GM12878 (cell line): ENCODE data around the gene TET2. TPM values are rescaled to one million over a fixed set of nuclear protein-coding genes. Genes with fewer than 3 reads are reported as not detected.

Experiments
- ATAC-seq: fragments of 200-7000 bp; cut with Tn5 transposase; 3 replicates; pipeline ENCODE4 v1.9.1; 2020; ENCODE audit warnings: mild to moderate bottlenecking, moderate library complexity
- BruUV-seq: library from RNA; stranded (reverse); fragments of 400-500 nt; replicated peaks from 2 replicates; lab custom pipeline; 2021; lab: Mats Ljungman, UMichigan
- CTCF ChIA-PET: fragments of 300-600 bp; sonication (Branson Sonifier 250); formaldehyde crosslinking; extraction: SDS; loops from one replicate; lab custom pipeline; 2021; ENCODE audit warnings: inconsistent platforms; lab: Yijun Ruan, JAX
- POLR2A ChIA-PET: fragments of 350-600 bp; formaldehyde crosslinking; extraction: SDS; loops from one replicate; lab custom pipeline; 2021; ENCODE audit warnings: inconsistent platforms; lab: Charles Lee
- RAD21 ChIA-PET: fragments of 300-600 bp; sonication (Branson Sonifier 250); formaldehyde crosslinking; loops from one replicate; lab custom pipeline; 2023; ENCODE audit warnings: antibody characterized with exemption; ENCODE audit not compliant: unreplicated experiment; lab: Charles Lee
- SMC1A ChIA-PET: fragments of 300-600 bp; sonication (Branson Sonifier 250); formaldehyde crosslinking; loops from one replicate; lab custom pipeline; 2023; ENCODE audit not compliant: unreplicated experiment, uncharacterized antibody; lab: Charles Lee
- DNase-seq: peaks from one replicate; pipeline ENCODE4 v3.0.0-alpha.2; 2011; ENCODE audit warnings: low read depth, low spot score
- FAIRE-seq: peaks from 3 replicates; lab custom pipeline; 2011; peaks lifted over from hg19 to GRCh38; lab: Jason Lieb, UNC
- H2AFZ ChIP-seq: 2 replicates; pipeline ENCODE4 v1.6.0; 2011; ENCODE audit warnings: low read depth, low read length, control low read depth; ENCODE audit not compliant: control insufficient read depth
- H3K27ac ChIP-seq: 2 replicates; pipeline ENCODE4 v1.5.1; 2011; ENCODE audit warnings: control low read depth; ENCODE audit not compliant: control insufficient read depth, insufficient read depth
- H3K27me3 ChIP-seq, 2 experiments: replicated peaks in 1 of 2; 2 replicates each; pipeline versions ENCODE4 v1.6.0 to v1.6.1; 2011; ENCODE audit warnings: low read length in 1 of 2; ENCODE audit not compliant: control insufficient read depth in 2 of 2, insufficient read depth in 2 of 2
- H3K36me3 ChIP-seq, 2 experiments: 2 replicates each; pipeline ENCODE4 v1.5.1; 2011; ENCODE audit warnings: low read length in 1 of 2; ENCODE audit not compliant: control insufficient read depth in 2 of 2, insufficient read depth in 2 of 2
- H3K4me1 ChIP-seq: 2 replicates; pipeline ENCODE4 v1.6.1; 2011; ENCODE audit warnings: mild to moderate bottlenecking, low read length, moderate library complexity, mixed read lengths; ENCODE audit not compliant: control insufficient read depth, insufficient read depth
- H3K4me2 ChIP-seq: 2 replicates; pipeline ENCODE4 v1.6.0; 2011; ENCODE audit warnings: control low read depth; ENCODE audit not compliant: control insufficient read depth, insufficient read depth
- H3K4me3 ChIP-seq: fragments of 200-600 bp; sonication (generic); 2 replicates; pipeline ENCODE4 v1.5.1; 2016
- H3K79me2 ChIP-seq: 2 replicates; pipeline ENCODE4 v1.6.0; 2011; ENCODE audit warnings: low read length; ENCODE audit not compliant: control insufficient read depth, insufficient read depth
- H3K9ac ChIP-seq: 2 replicates; pipeline ENCODE4 v1.8.0; 2011; ENCODE audit warnings: low read length, control low read depth, mixed read lengths; ENCODE audit not compliant: control insufficient read depth, insufficient read depth
- H3K9me3 ChIP-seq: replicated peaks from 3 replicates; pipeline ENCODE4 v1.5.1; 2011; ENCODE audit warnings: mild to moderate bottlenecking, low read length; ENCODE audit not compliant: control insufficient read depth, insufficient read depth
- H4K20me1 ChIP-seq: 2 replicates; pipeline ENCODE4 v1.6.0; 2011; ENCODE audit not compliant: control insufficient read depth, insufficient read depth
- FOXM1 ChIP-seq: IDR thresholded peaks from 2 replicates; pipeline ENCODE4 v1.6.1; 2012; ENCODE audit warnings: low read depth, mild to moderate bottlenecking, inconsistent platforms, low read length, moderate library complexity
- MEF2B ChIP-seq: fragments of 450-650 bp; IDR thresholded peaks from 2 replicates; pipeline ENCODE4 v1.6.1; 2018; ENCODE audit warnings: mild to moderate bottlenecking, moderate library complexity; ENCODE audit not compliant: partially characterized antibody, poor library complexity, severe bottlenecking
- SMARCA5 ChIP-seq: fragments of 450-650 bp; IDR thresholded peaks from 2 replicates; pipeline ENCODE4 v1.6.1; 2017; ENCODE audit warnings: mild to moderate bottlenecking
- USF2 ChIP-seq: IDR thresholded peaks from 2 replicates; pipeline ENCODE4 v1.6.1; 2011; ENCODE audit warnings: low read depth, low read length, improper control_type of control experiment, borderline replicate concordance
- ZBTB40 ChIP-seq: fragments of 450-650 bp; IDR thresholded peaks from 2 replicates; pipeline ENCODE4 v1.6.1; 2016; ENCODE audit warnings: mild to moderate bottlenecking, moderate library complexity, borderline replicate concordance
- WGBS: methylation state at CpG from one replicate; pipeline ENCODE4 v1.1.6; 2016; ENCODE audit warnings: low lambda C conversion rate; ENCODE audit not compliant: insufficient replicate concordance, insufficient coverage; ENCODE audit errors: missing lambda C conversion rate; 5-methylcytosine and 5-hydroxymethylcytosine counted together
- in situ Hi-C: fragments of 300-500 bp; cut with MboI; formaldehyde crosslinking; loops from 9 replicates; pipeline ENCODE4 v1.14.3; 2018; ENCODE audit warnings: mixed read lengths
- intact Hi-C: fragments of 100-400 bp; cut with micrococcal nuclease; formaldehyde crosslinking; loops from one replicate; pipeline ENCODE4 v1.14.2; 2022; ENCODE audit not compliant: unreplicated experiment
- polyA plus RNA-seq, 11 experiments: library from polyadenylated mRNA; depleted of rRNA in 4 of 11; unstranded in 6 of 11; stranded (reverse) in 5 of 11; fragments of >200 nt; fragmentation: Nextera tagmentation in 4 of 11; fragmentation: Illumina TruSeq in 1 of 11; extraction: Ambion mirVana in 4 of 11; extraction: Trizol in 1 of 11; gene quantifications; 1 replicate in 1 of 11; 2 replicates in 10 of 11; pipeline versions ENCODE4 v1.2.1 to v1.2.3, GENCODE V29; 2011 to 2016; ENCODE audit warnings: inconsistent platforms in 2 of 11, missing spikeins in 2 of 11, low read depth in 1 of 11
- total RNA-seq, 4 experiments: library from RNA; depleted of rRNA in 3 of 4; stranded (reverse); fragments of >200 nt in 3 of 4; fragmentation: Illumina TruSeq in 1 of 4; extraction: Trizol in 1 of 4; gene quantifications; 2 replicates each; pipeline versions ENCODE4 v1.2.1 to v1.2.3, GENCODE V29; 2013 to 2021
- TF ChIP-seq, protein P1 (sequence below): IDR thresholded peaks from 2 replicates; pipeline ENCODE4 v1.6.1; 2012; ENCODE audit warnings: low read depth, low read length, improper control_type of control experiment

TET2 gene
- total and polyA plus RNA-seq, 10 of the 15 experiments (the other 5 are each of a cell fraction or from before 2014, with no cell fraction given): 3.7 to 49.0 (median 27.5) TPM

- Histone ChIP-seq H3K79me2 (no peaks in the 10 kb centered on the region), H3K9me3 (no peaks in the 10 kb centered on the region; the same call in 1 of the 3 replicates), H3K4me3 (no peak overlapping the region), H2AFZ (no peak overlapping the region), H4K20me1 (no peaks in the 10 kb centered on the region), H3K9ac (no peak overlapping the region), H3K36me3 (no peaks in the 10 kb centered on the region), H3K4me2 (no peak overlapping the region; the same call in 1 of the 2 replicates), H3K4me1 (peaks cover 14% of the 10 kb centered on the region), H3K27me3 (no peaks in the 10 kb centered on the region), H3K27ac (no peak overlapping the region)
- ChIA-PET CTCF (interaction anchor here (1.0 to 1.8 kb wide), 4 partner anchors 11 to 444 kb away, joined by 3 to 6 read pairs (median 4); partner anchors contain the start of gene PPA2), RAD21 (interaction anchor here (0.5 to 3.3 kb wide), 12 partner anchors 44 to 1201 kb away, joined by 3 to 26 read pairs (median 4); partner anchors contain the start of genes PPA2 and TET2), SMC1A (interaction anchor here (0.9 to 3.2 kb wide), 11 partner anchors 10 to 168 kb away, joined by 3 to 19 read pairs (median 3); partner anchors contain the start of gene TET2), POLR2A (interaction anchor here (0.8 to 1.5 kb wide), 3 partner anchors 80 to 169 kb away, joined by 3 to 5 read pairs (median 4); partner anchors contain the start of gene PPA2)
- BruUV-seq: no TSS peak
- DNase-seq: no peak
- in situ Hi-C loops: no loop called here
- intact Hi-C loops: no loop called here
- TF ChIP-seq SMARCA5 (no peak), MEF2B (no peak)
- no peak for ATAC-seq
- FAIRE-seq: no peak
Observed at GRCh38 chr4:105304085-105304484, 157.4 kb downstream of the TET2 start.

DNA sequence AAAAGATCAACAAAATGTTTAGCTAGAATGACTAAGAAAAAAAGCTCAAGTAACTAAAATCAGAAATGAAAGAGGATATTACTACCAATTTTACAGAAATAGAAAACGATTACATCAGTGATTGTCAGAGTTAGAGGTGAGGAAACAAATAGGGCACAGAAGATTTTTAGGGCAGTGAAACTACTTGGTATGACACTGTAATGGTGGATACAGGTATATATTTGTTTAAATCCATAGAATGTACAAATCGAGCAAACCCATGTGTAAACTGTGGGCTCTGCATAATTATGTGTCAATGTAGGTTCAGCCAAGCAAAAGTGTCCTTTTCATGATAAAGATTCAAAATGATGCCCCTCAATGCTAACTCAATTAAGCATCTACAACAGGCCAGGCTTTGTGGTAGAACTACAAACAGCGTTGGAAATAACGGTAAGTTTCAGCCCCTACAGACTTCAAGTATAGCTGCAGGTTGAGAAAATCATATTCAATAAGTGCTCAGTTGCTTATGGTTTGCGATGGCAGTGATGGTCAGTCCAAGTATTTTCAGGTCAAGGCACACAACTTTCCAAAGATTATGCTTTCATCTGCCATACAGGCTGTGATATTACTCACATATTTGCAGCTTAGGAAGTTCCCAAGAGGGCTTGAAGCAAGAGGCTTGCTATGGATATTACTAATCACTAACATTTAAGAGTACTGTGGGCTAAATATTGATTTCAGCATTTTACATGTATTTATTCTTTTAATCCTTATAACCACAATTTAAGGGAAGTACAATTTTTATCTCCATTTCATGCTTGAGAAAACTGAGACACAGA lies 158.6 kb downstream of the TET2 start:
- peak; percentile 81 for FAIRE-seq
- Histone ChIP-seq H3K9me3 (no peaks in the 10 kb centered on the region; the same call in 1 of the 3 replicates), H3K27ac (peak overlapping the region; percentile 86), H3K4me1 (peaks cover 14% of the 10 kb centered on the region), H3K4me3 (no peak overlapping the region), H4K20me1 (no peaks in the 10 kb centered on the region), H3K9ac (peak overlapping the region; percentile 18; the same call in 1 of the 2 replicates), H2AFZ (peak overlapping the region; percentile 33), H3K27me3 (no peaks in the 10 kb centered on the region), H3K36me3 (no peaks in the 10 kb centered on the region), H3K4me2 (peak overlapping the region; percentile 78), H3K79me2 (no peaks in the 10 kb centered on the region)
- ChIA-PET POLR2A (interaction anchor here (0.6 to 1.7 kb wide), 6 partner anchors 79 to 553 kb away, joined by 3 to 6 read pairs (median 4); partner anchors contain the start of genes PPA2 and TET2), RAD21 (interaction anchor here (0.8 to 3.3 kb wide), 18 partner anchors 14 to 244 kb away, joined by 3 to 26 read pairs (median 4); partner anchors contain the start of genes PPA2 and TET2), SMC1A (interaction anchor here (0.6 to 3.2 kb wide), 32 partner anchors 8 to 561 kb away, joined by 3 to 19 read pairs (median 4); partner anchors contain the start of genes PPA2 and TET2), CTCF (interaction anchor here (0.7 to 1.8 kb wide), 7 partner anchors 12 to 198 kb away, joined by 3 to 6 read pairs (median 3); partner anchors contain the start of gene PPA2)
- DNase-seq: peak; percentile 50
- under 1% methylated on average over 5 of the region's 5 CpGs for WGBS
- in situ Hi-C loops: no loop called here
- ATAC-seq: peak; percentile 67
- BruUV-seq: no TSS peak
- intact Hi-C loops: loop anchor here (1.0 to 5.0 kb wide), 4 partner anchors 113 to 813 kb away; partner anchors contain the start of gene CXXC4
- TF ChIP-seq FOXM1 (peak; percentile 86), ZBTB40 (no peak), USF2 (no peak)
- TF ChIP-seq, protein P1, sequence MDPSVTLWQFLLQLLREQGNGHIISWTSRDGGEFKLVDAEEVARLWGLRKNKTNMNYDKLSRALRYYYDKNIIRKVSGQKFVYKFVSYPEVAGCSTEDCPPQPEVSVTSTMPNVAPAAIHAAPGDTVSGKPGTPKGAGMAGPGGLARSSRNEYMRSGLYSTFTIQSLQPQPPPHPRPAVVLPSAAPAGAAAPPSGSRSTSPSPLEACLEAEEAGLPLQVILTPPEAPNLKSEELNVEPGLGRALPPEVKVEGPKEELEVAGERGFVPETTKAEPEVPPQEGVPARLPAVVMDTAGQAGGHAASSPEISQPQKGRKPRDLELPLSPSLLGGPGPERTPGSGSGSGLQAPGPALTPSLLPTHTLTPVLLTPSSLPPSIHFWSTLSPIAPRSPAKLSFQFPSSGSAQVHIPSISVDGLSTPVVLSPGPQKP: no peak
